Fibroblast of mammary gland (primary cell): Measurements from ENCODE around the gene TBC1D24.

ENCODE experiments used
- DNase-seq: peaks from one replicate; pipeline ENCODE4 v3.0.0-alpha.2; 2010; ENCODE audit warnings: low read depth
- H3K4me3 ChIP-seq: 2 replicates; pipeline ENCODE4 v1.5.1; 2011; ENCODE audit warnings: low read depth, mild to moderate bottlenecking, low read length, moderate library complexity; ENCODE audit not compliant: control insufficient read depth
- TF ChIP-seq, protein P1 (sequence below): conservative IDR thresholded peaks from 2 replicates; pipeline ENCODE4 v1.5.1; 2011; ENCODE audit warnings: low read depth, low read length, inconsistent platforms; ENCODE audit not compliant: control insufficient read depth, insufficient read depth

TBC1D24 gene

GRCh38 chr16:2474877-2475412 lies at the start of gene TBC1D24:
Gene TBC1D24 (plus strand): TSS chr16:2475127. CDS start chr16:2496149, 21,022 bp downstream.
- TF ChIP-seq, protein P1, sequence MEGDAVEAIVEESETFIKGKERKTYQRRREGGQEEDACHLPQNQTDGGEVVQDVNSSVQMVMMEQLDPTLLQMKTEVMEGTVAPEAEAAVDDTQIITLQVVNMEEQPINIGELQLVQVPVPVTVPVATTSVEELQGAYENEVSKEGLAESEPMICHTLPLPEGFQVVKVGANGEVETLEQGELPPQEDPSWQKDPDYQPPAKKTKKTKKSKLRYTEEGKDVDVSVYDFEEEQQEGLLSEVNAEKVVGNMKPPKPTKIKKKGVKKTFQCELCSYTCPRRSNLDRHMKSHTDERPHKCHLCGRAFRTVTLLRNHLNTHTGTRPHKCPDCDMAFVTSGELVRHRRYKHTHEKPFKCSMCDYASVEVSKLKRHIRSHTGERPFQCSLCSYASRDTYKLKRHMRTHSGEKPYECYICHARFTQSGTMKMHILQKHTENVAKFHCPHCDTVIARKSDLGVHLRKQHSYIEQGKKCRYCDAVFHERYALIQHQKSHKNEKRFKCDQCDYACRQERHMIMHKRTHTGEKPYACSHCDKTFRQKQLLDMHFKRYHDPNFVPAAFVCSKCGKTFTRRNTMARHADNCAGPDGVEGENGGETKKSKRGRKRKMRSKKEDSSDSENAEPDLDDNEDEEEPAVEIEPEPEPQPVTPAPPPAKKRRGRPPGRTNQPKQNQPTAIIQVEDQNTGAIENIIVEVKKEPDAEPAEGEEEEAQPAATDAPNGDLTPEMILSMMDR = no peak
- DNase-seq = peak; percentile 65
- H3K4me3 ChIP-seq = peak within 1 kb of the TSS; percentile 61

DNA sequence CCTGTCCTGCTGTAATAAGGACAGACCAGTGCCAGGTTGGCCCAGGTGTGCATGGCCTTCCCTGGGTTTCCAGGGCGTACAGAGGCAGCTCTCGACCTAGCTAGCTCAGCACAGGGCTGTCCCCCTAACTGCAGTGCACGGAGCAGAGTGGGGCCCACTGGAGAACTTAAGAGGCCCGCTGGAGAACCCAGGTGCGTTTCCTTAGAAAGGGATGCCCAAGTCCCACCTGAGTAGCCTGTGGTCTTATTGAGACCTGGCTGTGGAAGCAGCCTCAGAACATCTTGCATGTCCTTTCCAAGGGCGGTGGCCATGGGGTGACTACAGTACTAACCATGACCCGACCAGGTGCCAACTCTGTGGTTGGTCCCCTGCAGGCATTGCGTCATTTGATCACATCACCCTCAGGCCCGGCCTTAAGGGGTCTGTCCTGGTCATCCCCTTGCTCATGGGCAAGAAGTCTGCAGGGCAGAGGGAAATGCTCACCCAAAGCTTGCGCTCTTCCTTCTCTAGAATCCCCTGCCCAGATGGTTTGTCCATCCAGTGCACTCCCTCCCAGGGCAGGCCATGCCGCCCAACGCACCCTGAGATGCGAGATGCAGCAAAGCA lies 49.0 kb upstream of the TBC1D24 start:
- TF ChIP-seq, protein P1 = no peak
- DNase-seq = no peak
- H3K4me3 ChIP-seq = no peak overlapping the region

GRCh38 chr16:2426941-2427361 lies 48.0 kb upstream of the TBC1D24 start:
- H3K4me3 ChIP-seq = no peak overlapping the region
- DNase-seq = no peak
- TF ChIP-seq, protein P1 = no peak

DNA sequence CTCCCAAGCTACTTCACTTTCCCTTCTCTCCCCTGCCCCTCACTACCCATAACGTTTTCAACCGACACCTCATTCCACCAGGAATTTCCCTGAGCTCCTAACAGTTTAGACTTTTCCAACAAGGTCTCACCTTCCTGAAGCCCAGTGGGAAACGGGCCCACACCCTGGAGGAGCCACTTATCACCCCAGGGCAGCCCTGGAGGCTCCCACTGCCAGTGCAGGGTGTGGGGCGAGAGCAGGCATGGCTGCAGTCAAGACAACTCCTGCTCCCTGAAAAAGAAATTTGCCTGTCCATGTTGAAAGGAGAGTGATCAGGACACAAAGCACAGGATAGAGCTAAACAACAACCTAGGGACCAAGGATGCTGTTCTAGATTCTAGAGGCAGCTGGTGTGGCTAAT lies 47.4 kb upstream of the TBC1D24 start:
- DNase-seq = no peak
- TF ChIP-seq, protein P1 = no peak
- H3K4me3 ChIP-seq = no peak overlapping the region

DNA sequence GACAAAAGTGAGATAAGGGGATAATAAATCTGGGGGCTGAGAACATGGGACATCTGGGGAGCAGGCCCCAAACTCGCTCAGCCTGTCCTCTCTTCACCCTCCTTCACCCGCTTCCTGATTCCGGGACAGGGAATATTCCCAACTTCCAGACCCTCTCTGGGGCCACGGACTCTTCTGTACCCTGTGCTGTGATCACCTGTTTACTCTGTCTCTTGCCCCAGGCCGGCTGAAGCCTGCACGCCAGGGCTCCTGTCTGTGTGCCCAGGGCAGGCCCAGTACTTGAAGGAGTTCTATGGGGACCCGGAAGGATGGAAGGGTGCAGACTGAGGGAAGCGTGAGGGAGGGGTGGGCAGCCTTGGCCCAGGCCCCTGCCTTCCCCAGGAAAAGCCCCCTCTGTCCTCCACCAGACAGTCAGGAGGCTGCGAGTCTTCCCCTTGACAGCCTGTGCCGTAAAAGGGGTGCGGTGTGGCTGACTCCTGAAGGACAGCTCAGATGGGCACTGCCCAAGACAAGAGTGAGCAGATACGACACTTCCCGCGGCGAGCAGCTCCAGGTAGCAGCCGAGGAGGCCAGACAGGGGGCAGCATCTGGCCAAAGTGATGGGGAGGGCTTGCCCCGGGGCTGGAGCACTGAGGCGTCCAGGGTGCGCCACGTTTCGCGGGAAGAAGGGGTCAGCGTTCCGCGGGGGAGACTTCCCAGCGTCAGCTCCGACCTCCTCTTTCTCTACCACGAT lies 46.7 kb upstream of the TBC1D24 start:
- TF ChIP-seq, protein P1 = peak; percentile 31
- peak overlapping the region; percentile 61 for H3K4me3 ChIP-seq
- DNase-seq = peak; percentile 35

DNA sequence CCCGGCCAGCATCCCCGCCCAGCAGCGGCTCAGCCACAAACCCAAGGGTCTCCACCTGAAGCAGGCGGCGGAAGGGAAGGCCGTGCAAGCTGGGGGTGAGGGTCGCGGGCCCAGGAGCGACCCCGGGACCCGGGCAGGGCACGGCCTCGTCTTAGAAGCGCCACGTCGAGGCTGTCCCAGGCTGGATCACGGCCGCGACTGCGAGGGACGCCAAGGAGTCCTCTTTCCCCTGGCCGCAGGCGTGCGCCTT lies 46.2 kb upstream of the TBC1D24 start:
- DNase-seq = no peak
- H3K4me3 ChIP-seq = peak overlapping the region; percentile 61
- TF ChIP-seq, protein P1 = no peak
